ENCODE measurements around the gene GMDS.
"Not testable (repeated sequence)": the region's sequence is repeated elsewhere in the genome, so short reads cannot be mapped to it uniquely, and the experiment has no call there.

The GMDS gene

GRCh38 chr6:1760876-1761275 lies 484.5 kb downstream of the GMDS start:
- no peak for DNase-seq

GRCh38 chr6:1759870-1760269 lies 485.5 kb downstream of the GMDS start:
- no peak for DNase-seq

GRCh38 chr6:1758076-1758679 lies 487.2 kb downstream of the GMDS start:
- no peak for DNase-seq

GRCh38 chr6:1757131-1757530 lies 488.3 kb downstream of the GMDS start:
- no peak for DNase-seq

- DNase-seq = no peak
Observed at GRCh38 chr6:1756472-1757129, 488.8 kb downstream of the GMDS start.

GRCh38 chr6:1751063-1751462 lies 494.3 kb downstream of the GMDS start:
- DNase-seq = not testable (repeated sequence)

GRCh38 chr6:1749041-1749440 lies 496.4 kb downstream of the GMDS start:
- DNase-seq = no peak

- DNase-seq = no peak
Observed at GRCh38 chr6:1747531-1747930, 497.9 kb downstream of the GMDS start.

- DNase-seq = no peak
Observed at GRCh38 chr6:1747003-1747402, 498.4 kb downstream of the GMDS start.

- DNase-seq = no peak
Observed at GRCh38 chr6:1745814-1746213, 499.6 kb downstream of the GMDS start.

GRCh38 chr6:1744543-1744942 lies 500.9 kb downstream of the GMDS start:
- DNase-seq = no peak

GRCh38 chr6:1739680-1740079 lies 505.7 kb downstream of the GMDS start:
- no peak for DNase-seq

GRCh38 chr6:1739220-1739619 lies 506.2 kb downstream of the GMDS start:
- no peak for DNase-seq

GRCh38 chr6:1738558-1739081 lies 506.8 kb downstream of the GMDS start:
- DNase-seq = no peak

- DNase-seq = no peak
Observed at GRCh38 chr6:1737463-1738311, 507.7 kb downstream of the GMDS start.

- DNase-seq = no peak
Observed at GRCh38 chr6:1736346-1737105, 508.9 kb downstream of the GMDS start.

GRCh38 chr6:1735239-1735803 lies 510.1 kb downstream of the GMDS start:
- DNase-seq = no peak

- DNase-seq = no peak
Observed at GRCh38 chr6:1730882-1731281, 514.5 kb downstream of the GMDS start.

- no peak for DNase-seq
Observed at GRCh38 chr6:1729750-1730140, 515.7 kb downstream of the GMDS start.

- DNase-seq = no peak
Observed at GRCh38 chr6:1729133-1729749, 516.2 kb downstream of the GMDS start.

- no peak for DNase-seq
Observed at GRCh38 chr6:1726341-1726768, 519.0 kb downstream of the GMDS start.

- no peak for DNase-seq
Observed at GRCh38 chr6:1724616-1725015, 520.8 kb downstream of the GMDS start.
